Superior temporal gyrus (tissue), 1 donor: ENCODE results near the gene CCDC171.
"Not testable (repeated sequence)": the region's sequence is repeated elsewhere in the genome, so short reads cannot be mapped to it uniquely, and the experiment has no call there.

Source experiments
- DNase-seq: peaks from one replicate; pipeline ENCODE4 v3.0.0-alpha.2; 2016; ENCODE audit errors: extremely low spot score

Gene CCDC171

DNA sequence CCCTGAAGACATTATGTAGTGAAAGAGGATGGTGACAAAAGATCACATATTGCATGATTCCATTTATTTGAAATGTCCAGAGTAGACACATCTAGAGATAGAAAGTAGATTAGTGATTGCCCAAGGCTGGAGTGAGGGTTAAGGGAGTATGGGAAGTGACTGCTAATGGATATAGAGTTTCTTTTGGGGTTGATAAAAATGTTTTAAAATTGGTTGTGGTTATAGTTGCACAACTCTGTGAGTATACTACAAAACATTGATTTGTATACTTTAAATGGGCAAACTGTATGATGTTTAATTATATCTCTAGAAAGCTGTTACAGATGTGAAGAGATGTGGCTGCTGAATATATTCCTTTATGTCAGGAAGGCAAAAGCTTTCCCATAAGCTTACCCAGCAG, 202.8 kb downstream of the CCDC171 start:
- no peak for DNase-seq

DNA sequence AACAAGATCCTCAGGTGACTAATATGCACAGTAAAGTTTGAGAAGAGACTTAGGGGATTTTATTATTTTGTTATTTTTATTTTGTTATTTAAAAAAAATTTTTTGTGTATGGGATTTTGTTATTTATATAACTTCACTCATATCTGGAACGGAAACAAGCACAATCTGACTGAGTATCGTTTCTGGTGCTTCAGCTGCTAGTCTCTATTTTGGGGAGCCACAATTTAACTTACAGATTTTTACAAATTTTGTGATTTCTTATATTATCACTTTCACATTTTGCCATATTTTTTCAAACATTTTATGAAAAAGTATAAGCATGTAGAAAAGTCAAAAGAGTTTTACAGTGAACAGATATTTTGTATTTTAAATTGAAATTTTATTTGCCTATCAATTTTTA, 208.7 kb downstream of the CCDC171 start:
- DNase-seq: no peak

GRCh38 chr9:15763371-15763770, 210.5 kb downstream of the CCDC171 start:
- no peak for DNase-seq

DNA sequence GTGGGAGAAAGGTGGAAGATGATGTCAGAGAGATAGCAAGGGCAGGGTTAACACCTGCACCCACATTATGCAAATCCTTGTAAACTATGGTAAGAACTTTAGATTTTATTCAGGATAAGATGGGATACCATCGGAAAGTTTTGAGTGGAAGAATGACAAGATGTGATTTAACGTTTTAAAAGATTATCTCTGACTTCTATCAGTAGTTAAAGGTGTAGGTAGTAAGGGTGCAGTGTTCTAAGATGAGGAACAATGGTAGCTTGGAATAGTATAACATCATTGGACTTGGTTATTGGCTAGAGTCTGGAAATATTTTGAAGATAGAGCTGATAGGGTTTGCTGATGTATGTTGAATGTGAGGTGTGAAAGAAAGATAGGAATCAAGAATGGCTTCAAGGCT, 211.3 kb downstream of the CCDC171 start:
- no peak for DNase-seq

DNA sequence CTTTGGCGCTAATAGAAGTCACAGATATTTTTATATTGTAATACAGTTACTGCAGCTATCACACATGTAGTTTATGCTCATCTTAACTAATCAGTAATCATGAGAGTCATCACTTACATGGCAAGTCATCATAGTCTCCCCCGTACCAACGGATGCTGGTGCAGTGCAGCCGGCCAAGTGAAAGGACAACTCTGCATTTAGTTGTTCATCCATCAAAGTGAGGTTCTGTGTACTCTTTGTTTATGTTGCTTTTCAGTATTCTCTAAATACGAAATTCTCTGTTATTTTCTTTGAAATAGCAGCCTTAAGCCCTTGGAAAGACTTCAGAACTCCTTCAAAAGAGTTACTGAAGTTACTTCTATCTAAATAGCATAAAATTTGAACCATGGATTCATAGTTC, 216.7 kb downstream of the CCDC171 start:
- no peak for DNase-seq

GRCh38 chr9:15778861-15779260, 226.0 kb downstream of the CCDC171 start:
- no peak for DNase-seq

DNA sequence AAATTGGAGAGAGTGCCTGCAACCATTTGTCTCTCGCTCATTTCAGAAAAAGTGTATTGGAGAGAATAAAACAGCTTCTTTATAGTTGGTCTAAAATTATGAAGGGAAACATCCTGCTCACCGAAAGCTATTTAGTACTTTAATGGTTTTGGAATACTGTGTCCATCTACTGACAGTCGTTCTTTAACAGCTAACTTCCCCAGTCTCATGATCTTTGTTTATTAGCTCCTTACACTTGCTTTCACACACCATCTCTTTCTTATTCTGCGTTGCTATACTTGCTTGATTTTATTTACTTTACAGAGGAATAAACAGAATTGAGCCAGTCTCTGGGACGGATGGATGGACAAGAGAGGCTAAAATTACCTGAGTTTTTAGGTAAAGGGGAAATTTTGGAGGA, 229.3 kb downstream of the CCDC171 start:
- no peak for DNase-seq

- no peak for DNase-seq
Measured at GRCh38 chr9:15785584-15785983, 232.7 kb downstream of the CCDC171 start.

DNA sequence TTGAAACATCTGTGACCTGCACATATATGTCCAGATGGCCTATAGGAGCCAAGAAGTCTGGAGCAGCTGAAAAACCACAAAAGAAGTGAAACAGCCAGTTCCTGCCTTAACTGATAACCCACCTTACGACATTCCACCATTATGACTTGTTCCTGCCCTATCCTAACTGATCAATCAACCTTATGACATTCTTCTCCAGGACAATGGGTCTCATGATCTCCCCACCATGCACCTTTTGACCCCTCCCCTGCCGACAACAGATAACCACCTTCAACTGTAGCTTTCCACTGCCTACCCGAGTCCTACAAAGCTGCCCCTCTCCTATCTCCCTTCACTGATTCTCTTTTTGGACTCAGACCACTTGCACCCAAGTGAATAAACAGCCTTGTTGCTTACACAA, 233.8 kb downstream of the CCDC171 start:
- no peak for DNase-seq

DNA sequence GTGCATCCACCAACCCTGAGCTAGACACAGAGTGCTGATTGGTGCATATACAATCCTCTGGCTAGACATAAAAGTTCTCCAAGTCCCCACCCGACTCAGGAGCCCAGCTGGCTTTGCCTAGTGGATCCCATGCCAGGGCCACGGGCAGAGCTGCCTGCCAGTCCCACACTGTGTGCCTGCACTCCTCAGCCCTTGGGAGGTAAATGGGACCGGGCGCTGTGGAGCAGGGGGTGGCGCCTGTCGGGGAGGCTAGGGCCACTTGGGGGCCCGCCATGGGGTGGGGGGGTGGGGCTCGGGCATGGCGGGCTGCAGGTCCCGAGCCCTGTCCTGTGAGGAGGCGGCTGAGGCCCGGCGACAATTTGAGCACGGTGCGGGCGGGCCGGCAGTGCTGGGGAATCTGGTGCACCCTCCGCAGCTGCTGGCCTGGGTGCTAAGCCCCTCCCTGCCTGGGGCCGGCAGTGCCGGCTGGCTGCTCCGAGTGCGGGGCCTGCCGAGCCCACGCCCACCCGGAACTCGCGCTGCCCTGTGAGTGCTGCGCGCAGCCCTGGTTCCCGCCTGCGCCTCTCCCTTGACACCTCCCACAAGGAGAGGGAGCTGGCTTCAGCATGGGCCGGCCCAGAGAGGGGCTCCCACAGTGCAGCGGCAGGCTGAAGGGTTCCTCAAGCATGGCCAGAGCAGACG, 257.5 kb downstream of the CCDC171 start:
- DNase-seq: not testable (repeated sequence)

- no peak for DNase-seq
Measured at GRCh38 chr9:15813076-15813475, 260.2 kb downstream of the CCDC171 start.

DNA sequence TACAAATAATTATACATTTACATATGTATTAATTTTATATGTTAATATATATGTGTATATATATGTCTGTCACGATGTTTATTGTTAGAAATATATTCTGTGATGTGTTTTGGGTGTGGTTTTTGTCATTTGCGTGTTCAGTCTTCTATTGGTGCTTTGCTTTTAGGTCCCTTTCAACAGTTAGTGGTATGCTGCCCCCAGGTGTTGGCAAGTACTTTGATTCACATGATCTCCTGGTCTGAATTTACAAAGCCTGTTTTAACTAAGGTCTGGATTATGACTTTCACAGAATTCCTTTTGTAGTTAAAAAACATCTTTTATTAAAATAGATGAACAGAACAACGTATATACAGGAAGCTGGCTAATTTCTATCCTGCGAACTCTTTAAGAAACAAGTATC, 271.5 kb downstream of the CCDC171 start:
- no peak for DNase-seq

- DNase-seq: no peak
Measured at GRCh38 chr9:15831384-15831783, 278.5 kb downstream of the CCDC171 start.

DNA sequence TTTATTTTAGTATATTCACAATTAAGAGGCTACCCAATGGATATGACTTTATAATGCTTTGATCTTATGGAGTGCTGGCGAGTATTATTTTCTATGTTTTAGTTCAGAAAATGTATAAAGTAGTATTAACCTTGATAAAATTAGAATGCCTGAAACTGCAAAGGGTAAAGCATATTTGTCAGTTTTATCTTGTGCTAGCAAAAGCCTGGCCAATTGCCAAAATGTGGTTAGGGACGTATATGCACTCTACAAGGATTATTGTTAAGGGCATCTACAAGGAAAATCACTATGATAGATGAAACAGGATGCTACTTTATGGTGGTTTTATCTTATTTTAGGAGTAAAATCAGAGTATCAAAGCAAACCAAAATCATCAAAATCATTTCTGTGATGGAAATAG, 281.7 kb downstream of the CCDC171 start:
- DNase-seq: no peak

DNA sequence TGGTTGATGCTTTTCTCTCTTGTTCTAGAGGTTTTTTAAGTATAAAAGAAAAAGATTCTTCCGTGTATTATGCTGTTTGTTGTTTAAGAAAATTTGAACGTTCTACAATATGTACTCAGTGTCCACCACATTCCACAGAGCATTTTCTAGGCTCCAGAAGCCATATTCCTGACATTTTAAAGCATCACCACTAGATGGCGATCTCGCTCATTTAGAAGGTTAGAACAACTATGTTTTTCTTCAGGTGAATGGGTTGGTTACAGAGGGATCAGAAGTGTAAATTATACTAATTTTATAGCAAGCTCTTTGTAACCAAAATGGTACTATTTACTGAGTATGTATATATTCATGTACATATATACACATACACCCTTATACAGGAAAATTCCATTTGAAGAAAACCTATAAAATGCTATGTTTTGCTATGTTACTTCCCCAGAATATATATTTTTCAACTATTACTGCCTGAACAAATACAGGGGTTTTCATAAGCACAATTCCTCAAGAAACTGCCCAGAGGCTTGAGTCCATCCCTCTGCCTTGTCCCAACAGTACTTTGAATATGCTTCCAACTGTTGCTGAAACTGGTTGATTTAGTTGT, 284.3 kb downstream of the CCDC171 start:
- DNase-seq: peak; percentile 79

GRCh38 chr9:15842051-15842450, 289.2 kb downstream of the CCDC171 start:
- no peak for DNase-seq

DNA sequence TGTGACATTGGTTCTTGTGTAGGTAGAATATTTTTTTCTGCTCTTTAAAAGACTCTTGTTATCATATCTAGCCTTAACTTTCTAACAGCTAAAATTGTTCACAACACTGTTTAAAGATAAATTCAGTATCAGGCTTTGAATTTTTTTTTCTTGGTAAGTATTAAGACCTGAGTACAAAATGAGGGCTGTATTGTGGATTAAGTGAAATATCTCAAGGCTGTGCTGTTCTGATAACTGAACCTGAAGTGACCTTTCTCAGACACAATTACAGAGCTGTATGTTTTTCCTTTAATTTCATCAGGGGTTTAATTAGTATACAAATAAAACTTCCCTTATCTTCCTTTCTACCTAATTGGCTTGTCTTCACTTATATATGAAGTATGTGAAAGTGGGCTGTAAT, 290.5 kb downstream of the CCDC171 start:
- no peak for DNase-seq

GRCh38 chr9:15843931-15844330, 291.1 kb downstream of the CCDC171 start:
- DNase-seq: no peak

DNA sequence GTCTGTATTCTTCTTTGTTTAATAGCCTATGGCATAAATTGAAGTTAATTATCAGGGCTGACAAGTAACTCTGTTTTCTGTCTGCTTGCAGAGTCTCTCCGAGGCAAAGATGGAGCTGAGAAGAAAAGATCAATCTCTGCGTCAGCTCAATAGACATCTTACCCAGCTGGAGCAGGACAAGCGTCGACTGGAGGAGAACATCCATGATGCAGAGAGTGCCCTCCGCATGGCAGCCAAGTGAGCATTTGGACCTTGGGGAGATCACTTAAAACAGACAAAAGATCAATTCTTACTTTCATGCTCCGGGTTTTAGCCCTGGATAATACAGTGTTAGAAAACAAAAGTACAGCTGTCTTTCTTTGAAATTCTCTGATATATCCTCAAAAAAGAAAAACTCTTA, 293.8 kb downstream of the CCDC171 start:
- no peak for DNase-seq

- no peak for DNase-seq
Measured at GRCh38 chr9:15849871-15850270, 297.0 kb downstream of the CCDC171 start.

DNA sequence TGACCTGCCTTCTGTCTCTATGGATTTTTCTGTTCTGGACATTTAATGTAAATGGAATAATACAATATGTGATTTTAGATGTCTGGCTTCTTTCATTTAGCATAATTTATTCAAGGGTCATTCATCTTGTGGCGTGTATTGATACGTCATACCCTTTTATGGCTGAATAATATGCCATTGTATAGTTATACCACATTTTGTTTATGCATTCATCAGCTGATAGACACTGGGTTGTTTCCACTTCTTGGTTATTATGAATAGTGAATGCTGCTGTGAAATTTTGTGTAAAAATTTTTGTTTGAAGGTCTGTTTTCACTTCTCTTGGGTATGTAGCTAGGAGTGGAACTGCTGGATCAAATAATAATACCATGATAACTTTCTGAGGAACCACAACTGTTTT, 298.9 kb downstream of the CCDC171 start:
- DNase-seq: no peak

GRCh38 chr9:15856591-15856990, 303.7 kb downstream of the CCDC171 start:
- no peak for DNase-seq

- DNase-seq: no peak
Measured at GRCh38 chr9:15867334-15867733, 314.5 kb downstream of the CCDC171 start.

DNA sequence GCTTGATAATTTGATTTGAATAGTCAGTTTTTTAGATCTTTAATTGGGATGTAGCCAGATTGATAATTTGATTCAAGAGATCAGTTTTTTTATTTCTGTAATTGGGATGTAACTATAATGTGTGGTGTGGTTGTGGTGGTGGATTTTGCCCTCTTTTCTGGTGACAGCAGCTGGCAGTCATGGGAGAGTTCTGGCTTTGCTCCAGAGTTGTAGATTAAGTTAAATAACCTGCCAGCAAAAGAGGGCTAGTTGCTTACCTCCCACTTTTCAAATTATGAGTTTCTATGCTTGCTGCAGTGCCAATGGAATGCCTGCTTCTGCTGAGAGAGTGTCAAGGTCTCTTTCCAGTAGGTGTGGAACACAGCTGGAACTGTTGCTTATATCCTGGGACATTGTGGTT, 315.1 kb downstream of the CCDC171 start:
- no peak for DNase-seq
